Measurements from ENCODE around the gene PPP2R2C.

The PPP2R2C gene

DNA sequence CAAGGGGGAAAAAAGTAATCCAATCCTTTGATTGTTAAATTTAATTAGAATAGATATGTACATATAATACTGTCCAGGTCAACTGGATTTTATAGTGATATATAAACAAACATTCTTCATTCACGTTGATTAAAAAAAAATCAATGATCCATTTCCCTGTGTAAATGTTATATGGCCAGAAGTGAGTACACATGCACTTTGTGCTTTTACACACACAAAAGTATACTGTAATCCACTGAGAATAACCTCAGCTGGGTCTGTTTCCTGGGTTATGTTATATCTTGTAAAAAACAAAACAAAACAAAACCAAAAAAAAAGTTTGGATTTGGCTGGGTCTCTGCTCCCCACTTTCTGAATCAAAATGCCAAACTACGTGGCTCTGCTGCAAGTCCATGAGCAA is 151.1 kb downstream of the PPP2R2C start:
- no peak overlapping the region for H3K4me2 ChIP-seq (ENCODE audit: low read depth, low read length, poor library complexity, severe bottlenecking)
- peaks cover 38% of the 10 kb centered on the region for H3K27me3 ChIP-seq (ENCODE audit: insufficient read depth, low read length, poor library complexity, severe bottlenecking)
- no peak overlapping the region for H3K4me3 ChIP-seq (ENCODE audit: low read length, poor library complexity, severe bottlenecking)
- no peaks in the 10 kb centered on the region for H3K9me2 ChIP-seq (replicated peaks; ENCODE audit: low read depth, low read length)
- H4K20me1 ChIP-seq (ENCODE audit: insufficient read depth, low read length, poor library complexity, severe bottlenecking), result no peaks in the 10 kb centered on the region
- no peak overlapping the region for H2AFZ ChIP-seq (ENCODE audit: low read length)
- no peaks in the 10 kb centered on the region for H3K36me3 ChIP-seq (ENCODE audit: insufficient read depth, low read length)
- H3K79me2 ChIP-seq (ENCODE audit: insufficient read depth, low read length), result no peaks in the 10 kb centered on the region
- H3K4me1 ChIP-seq (ENCODE audit: insufficient read depth, low read length, poor library complexity, severe bottlenecking), result peaks cover 26% of the 10 kb centered on the region
- TF ChIP-seq EZH2phosphoT487 (IDR thresholded peaks at IDR 0.05; ENCODE audit: borderline replicate concordance), result no peak
- TF ChIP-seq, protein P1, sequence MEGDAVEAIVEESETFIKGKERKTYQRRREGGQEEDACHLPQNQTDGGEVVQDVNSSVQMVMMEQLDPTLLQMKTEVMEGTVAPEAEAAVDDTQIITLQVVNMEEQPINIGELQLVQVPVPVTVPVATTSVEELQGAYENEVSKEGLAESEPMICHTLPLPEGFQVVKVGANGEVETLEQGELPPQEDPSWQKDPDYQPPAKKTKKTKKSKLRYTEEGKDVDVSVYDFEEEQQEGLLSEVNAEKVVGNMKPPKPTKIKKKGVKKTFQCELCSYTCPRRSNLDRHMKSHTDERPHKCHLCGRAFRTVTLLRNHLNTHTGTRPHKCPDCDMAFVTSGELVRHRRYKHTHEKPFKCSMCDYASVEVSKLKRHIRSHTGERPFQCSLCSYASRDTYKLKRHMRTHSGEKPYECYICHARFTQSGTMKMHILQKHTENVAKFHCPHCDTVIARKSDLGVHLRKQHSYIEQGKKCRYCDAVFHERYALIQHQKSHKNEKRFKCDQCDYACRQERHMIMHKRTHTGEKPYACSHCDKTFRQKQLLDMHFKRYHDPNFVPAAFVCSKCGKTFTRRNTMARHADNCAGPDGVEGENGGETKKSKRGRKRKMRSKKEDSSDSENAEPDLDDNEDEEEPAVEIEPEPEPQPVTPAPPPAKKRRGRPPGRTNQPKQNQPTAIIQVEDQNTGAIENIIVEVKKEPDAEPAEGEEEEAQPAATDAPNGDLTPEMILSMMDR (conservative IDR thresholded peaks at IDR 0.05; ENCODE audit: low read length), result no peak
- no peaks in the 10 kb centered on the region; the same call in 1 of the 2 replicates for H3K9me3 ChIP-seq (ENCODE audit: insufficient read depth, low read depth, low read length)
- no peak overlapping the region for H3K9ac ChIP-seq (ENCODE audit: low read depth, low read length, poor library complexity, severe bottlenecking)
- H3F3A ChIP-seq (ENCODE audit: low read depth), result no peaks in the 10 kb centered on the region

DNA sequence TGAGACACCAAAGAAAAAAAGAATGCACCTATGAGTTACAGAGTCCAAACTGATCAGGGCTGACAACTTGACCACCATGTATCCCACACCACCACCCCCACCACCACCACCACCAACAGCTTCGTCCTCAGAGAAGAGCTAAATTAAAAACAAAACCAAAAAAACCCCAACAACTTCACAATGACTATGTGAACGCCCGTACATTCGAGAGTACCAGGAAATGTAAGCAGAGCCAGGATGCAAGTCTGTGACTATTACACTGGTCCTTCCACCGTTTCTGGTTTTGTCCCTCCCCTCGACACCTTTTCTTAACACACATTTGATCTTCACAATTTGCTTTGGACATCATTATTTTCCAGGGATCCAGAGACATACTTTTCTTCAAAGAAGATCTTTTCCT is 151.8 kb downstream of the PPP2R2C start:
- Histone ChIP-seq H3K27me3 (ENCODE audit: insufficient read depth, low read length, poor library complexity, severe bottlenecking) (peaks cover 38% of the 10 kb centered on the region), H3K79me2 (ENCODE audit: insufficient read depth, low read length) (no peaks in the 10 kb centered on the region), H3K9ac (ENCODE audit: low read depth, low read length, poor library complexity, severe bottlenecking) (no peak overlapping the region), H3K4me3 (ENCODE audit: low read length, poor library complexity, severe bottlenecking) (no peak overlapping the region), H3F3A (ENCODE audit: low read depth) (no peaks in the 10 kb centered on the region), H2AFZ (ENCODE audit: low read length) (no peak overlapping the region), H3K36me3 (ENCODE audit: insufficient read depth, low read length) (no peaks in the 10 kb centered on the region), H3K9me3 (ENCODE audit: insufficient read depth, low read depth, low read length) (no peaks in the 10 kb centered on the region; the same call in 1 of the 2 replicates), H3K9me2 (replicated peaks; ENCODE audit: low read depth, low read length) (no peaks in the 10 kb centered on the region), H3K4me2 (ENCODE audit: low read depth, low read length, poor library complexity, severe bottlenecking) (no peak overlapping the region), H3K4me1 (ENCODE audit: insufficient read depth, low read length, poor library complexity, severe bottlenecking) (peaks cover 26% of the 10 kb centered on the region), H4K20me1 (ENCODE audit: insufficient read depth, low read length, poor library complexity, severe bottlenecking) (no peaks in the 10 kb centered on the region)
- TF ChIP-seq, protein P1 (conservative IDR thresholded peaks at IDR 0.05; ENCODE audit: low read length), result no peak
- TF ChIP-seq EZH2phosphoT487 (IDR thresholded peaks at IDR 0.05; ENCODE audit: borderline replicate concordance), result no peak

DNA sequence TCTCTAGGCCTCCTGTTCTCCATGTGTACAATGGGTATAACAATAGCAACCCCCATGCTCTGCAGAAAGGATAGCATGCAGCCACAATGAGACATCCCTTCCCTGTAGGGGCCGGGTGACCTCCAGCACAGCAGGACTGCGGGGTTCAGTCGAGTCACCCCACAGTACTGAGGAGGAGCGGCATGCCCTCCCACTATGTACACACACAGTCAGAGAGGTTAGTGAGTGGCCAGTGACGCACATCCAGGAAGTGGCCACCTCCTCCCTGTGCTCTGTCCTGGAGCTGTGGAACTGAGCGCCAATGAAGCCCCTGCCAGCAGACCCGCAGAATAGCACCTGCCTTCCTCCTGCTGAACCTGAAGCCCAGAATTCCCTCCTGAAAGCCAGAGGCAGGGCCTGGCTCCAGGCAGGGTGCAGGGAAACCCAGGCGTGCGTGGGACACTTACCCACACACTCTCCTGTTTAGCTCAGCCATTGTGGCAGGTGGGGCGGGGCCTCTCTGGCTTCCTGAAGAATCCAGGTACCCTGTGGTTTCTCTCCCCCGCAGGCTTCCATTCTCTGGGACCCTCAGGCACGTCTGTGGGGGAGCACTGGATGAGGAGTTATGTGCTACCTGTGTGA is 152.8 kb downstream of the PPP2R2C start:
- Histone ChIP-seq H3K27me3 (ENCODE audit: insufficient read depth, low read length, poor library complexity, severe bottlenecking) (peaks cover 34% of the 10 kb centered on the region), H3K36me3 (ENCODE audit: insufficient read depth, low read length) (no peaks in the 10 kb centered on the region), H2AFZ (ENCODE audit: low read length) (no peak overlapping the region), H4K20me1 (ENCODE audit: insufficient read depth, low read length, poor library complexity, severe bottlenecking) (no peaks in the 10 kb centered on the region), H3K4me2 (ENCODE audit: low read depth, low read length, poor library complexity, severe bottlenecking) (no peak overlapping the region), H3K9me3 (ENCODE audit: insufficient read depth, low read depth, low read length) (no peaks in the 10 kb centered on the region; the same call in 1 of the 2 replicates), H3K9me2 (replicated peaks; ENCODE audit: low read depth, low read length) (no peaks in the 10 kb centered on the region), H3K4me3 (ENCODE audit: low read length, poor library complexity, severe bottlenecking) (no peak overlapping the region), H3K9ac (ENCODE audit: low read depth, low read length, poor library complexity, severe bottlenecking) (no peak overlapping the region), H3K79me2 (ENCODE audit: insufficient read depth, low read length) (no peaks in the 10 kb centered on the region), H3F3A (ENCODE audit: low read depth) (no peaks in the 10 kb centered on the region), H3K4me1 (ENCODE audit: insufficient read depth, low read length, poor library complexity, severe bottlenecking) (peaks cover 20% of the 10 kb centered on the region)
- TF ChIP-seq, protein P1 (conservative IDR thresholded peaks at IDR 0.05; ENCODE audit: low read length), result no peak
- no peak for TF ChIP-seq EZH2phosphoT487 (IDR thresholded peaks at IDR 0.05; ENCODE audit: borderline replicate concordance)
